Central memory CD8-positive, alpha-beta T cell (primary cell): ENCODE measurements around the gene TPCN2.
"Not testable (repeated sequence)": the region's sequence is repeated elsewhere in the genome, so short reads cannot be mapped to it uniquely, and the experiment has no call there.

Source experiments
- ATAC-seq: fragments of 150-1000 bp; cut with Tn5 transposase; replicated peaks from 2 replicates; pipeline ENCODE4 v1.10.0; 2022; ENCODE audit warnings: mild to moderate bottlenecking, moderate FRiP score, moderate number of reproducible peaks; ENCODE audit not compliant: poor library complexity, severe bottlenecking; ENCODE audit errors: extremely low read depth
- DNase-seq, 2 donors: peaks; one replicate each; pipeline ENCODE4 v3.0.0; 2021; ENCODE audit warnings: low spot score in 2 of 2
- H3K27ac Mint-ChIP-seq: one replicate; pipeline ENCODE4 v1.8.0; 2022; ENCODE audit warnings: low read depth, mild to moderate bottlenecking, moderate library complexity, mixed read lengths
- H3K27me3 Mint-ChIP-seq: one replicate; pipeline ENCODE4 v1.8.0; 2022; ENCODE audit warnings: mixed read lengths
- H3K36me3 Mint-ChIP-seq: one replicate; pipeline ENCODE4 v1.8.0; 2022; ENCODE audit warnings: mild to moderate bottlenecking, moderate library complexity, mixed read lengths; ENCODE audit not compliant: insufficient read depth
- H3K4me1 Mint-ChIP-seq: one replicate; pipeline ENCODE4 v1.8.0; 2022; ENCODE audit warnings: mixed read lengths
- H3K4me3 Mint-ChIP-seq: one replicate; pipeline ENCODE4 v1.8.0; 2022; ENCODE audit warnings: mild to moderate bottlenecking, moderate library complexity, mixed read lengths
- H3K9me3 Mint-ChIP-seq: one replicate; pipeline ENCODE4 v1.8.0; 2022; ENCODE audit warnings: mixed read lengths

Gene TPCN2

DNA sequence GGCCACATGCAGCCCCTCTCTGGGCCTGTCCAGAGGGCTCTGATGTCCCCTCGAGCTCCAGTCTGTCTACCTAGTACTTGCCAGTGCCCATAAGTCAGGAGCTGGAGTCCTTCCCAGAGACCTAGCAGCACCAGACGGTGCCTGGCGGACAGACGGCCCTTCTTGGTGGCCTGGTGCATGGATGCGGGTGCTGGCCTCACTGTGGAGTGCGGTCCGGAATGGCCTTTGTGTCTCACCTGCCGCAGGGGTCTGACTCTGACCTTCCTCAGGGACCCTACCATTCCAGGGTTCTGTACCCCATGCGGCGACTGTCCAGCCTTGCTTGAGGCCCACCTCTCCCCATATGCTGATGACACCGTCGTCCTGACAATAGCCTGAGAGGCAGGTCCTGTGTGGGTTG lies 77.6 kb downstream of the TPCN2 start:
- DNase-seq = no peak
- H3K27ac Mint-ChIP-seq = no peak overlapping the region
- H3K27me3 Mint-ChIP-seq = peaks cover 5% of the 10 kb centered on the region

DNA sequence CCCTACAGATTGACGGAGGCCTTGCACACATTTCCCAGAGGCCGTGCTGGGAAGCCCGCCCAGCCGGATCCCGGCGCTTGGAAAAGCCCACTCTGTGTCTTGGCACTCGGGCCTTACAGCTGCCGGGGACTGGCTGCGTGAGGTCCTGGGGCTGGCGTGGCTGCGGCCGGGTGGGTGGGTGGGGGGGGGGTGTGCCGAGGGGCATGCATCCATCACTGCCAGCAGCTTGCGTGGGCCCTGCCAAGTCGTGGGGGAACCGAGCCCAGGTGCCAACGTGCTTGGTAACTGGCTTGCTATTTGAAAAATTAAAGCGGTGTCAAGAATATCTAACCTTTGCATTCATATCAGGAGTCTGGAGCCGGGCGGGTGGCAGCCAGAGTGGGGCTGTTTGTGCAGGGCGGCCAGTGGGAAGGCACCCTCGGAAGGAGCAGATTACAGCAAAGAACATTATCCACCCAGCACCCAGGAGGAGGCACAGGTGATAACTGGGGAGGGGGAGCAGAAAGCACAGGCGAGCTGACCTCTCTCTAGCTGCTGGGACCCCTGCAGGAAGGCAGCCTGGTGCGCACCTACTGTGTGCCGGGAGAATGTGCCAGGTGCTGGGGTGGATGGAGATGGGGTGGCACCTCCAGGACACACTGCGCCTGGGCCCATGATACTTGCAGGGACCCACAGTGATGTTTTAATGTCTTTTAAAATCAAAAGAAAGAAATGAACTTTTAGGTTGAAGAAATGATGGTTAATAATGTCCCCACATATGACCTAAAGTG lies 78.5 kb downstream of the TPCN2 start:
- H3K9me3 Mint-ChIP-seq = peaks cover 6% of the 10 kb centered on the region
- H3K4me3 Mint-ChIP-seq = no peak overlapping the region
- H3K27ac Mint-ChIP-seq = no peak overlapping the region
- no peaks in the 10 kb centered on the region for H3K27me3 Mint-ChIP-seq
- H3K4me1 Mint-ChIP-seq = no peaks in the 10 kb centered on the region
- DNase-seq (no peak), ATAC-seq (no peak)
- no peaks in the 10 kb centered on the region for H3K36me3 Mint-ChIP-seq

More for the DNA sequence above, 77.6 kb downstream of the TPCN2 start:
- Mint-ChIP-seq H3K4me1 (no peaks in the 10 kb centered on the region), H3K4me3 (no peak overlapping the region), H3K9me3 (peaks cover 6% of the 10 kb centered on the region), H3K36me3 (no peaks in the 10 kb centered on the region)
- no peak for ATAC-seq

- no peaks in the 10 kb centered on the region for H3K36me3 Mint-ChIP-seq
- H3K4me1 Mint-ChIP-seq = no peaks in the 10 kb centered on the region
- no peak overlapping the region for H3K4me3 Mint-ChIP-seq
- H3K27me3 Mint-ChIP-seq = no peaks in the 10 kb centered on the region
- DNase-seq (no peak), ATAC-seq (no peak)
- peaks cover 6% of the 10 kb centered on the region for H3K9me3 Mint-ChIP-seq
- no peak overlapping the region for H3K27ac Mint-ChIP-seq
These were observed 79.2 kb downstream of the TPCN2 start for GRCh38 chr11:69127884-69128283.

GRCh38 chr11:69129053-69129452 lies 80.3 kb downstream of the TPCN2 start:
- Mint-ChIP-seq H3K27me3 (no peaks in the 10 kb centered on the region), H3K4me3 (no peak overlapping the region), H3K27ac (no peak overlapping the region), H3K9me3 (peaks cover 6% of the 10 kb centered on the region), H3K4me1 (no peaks in the 10 kb centered on the region), H3K36me3 (no peaks in the 10 kb centered on the region)
- DNase-seq (no peak), ATAC-seq (no peak)

- Mint-ChIP-seq H3K4me1 (no peaks in the 10 kb centered on the region), H3K27ac (no peak overlapping the region), H3K9me3 (peaks cover 6% of the 10 kb centered on the region), H3K36me3 (no peaks in the 10 kb centered on the region), H3K4me3 (no peak overlapping the region), H3K27me3 (no peaks in the 10 kb centered on the region)
- no peak for ATAC-seq
- no peak for DNase-seq
These were observed 80.9 kb downstream of the TPCN2 start for GRCh38 chr11:69129647-69130046.

DNA sequence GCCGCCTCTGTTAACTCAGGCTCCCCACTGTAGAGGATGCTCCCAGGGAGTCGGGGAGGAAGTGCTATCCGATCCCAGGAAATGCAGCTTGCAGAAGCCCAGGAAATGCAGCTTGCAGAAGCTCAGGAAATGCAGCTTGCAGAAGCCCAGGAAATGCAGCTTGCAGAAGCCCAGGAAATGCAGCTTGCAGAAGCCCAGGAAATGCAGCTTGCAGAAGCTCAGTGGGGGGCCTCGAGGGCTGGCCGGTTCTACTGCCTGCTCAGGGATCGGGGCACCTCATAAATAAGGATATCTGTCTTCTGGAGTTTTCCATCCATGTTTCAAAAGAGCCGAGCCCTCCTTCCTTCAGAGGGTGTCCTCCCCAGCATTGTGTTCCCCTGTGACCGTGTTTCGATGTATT lies 81.9 kb downstream of the TPCN2 start:
- Mint-ChIP-seq H3K27ac (no peak overlapping the region), H3K9me3 (peaks cover 6% of the 10 kb centered on the region), H3K36me3 (no peaks in the 10 kb centered on the region), H3K4me1 (no peaks in the 10 kb centered on the region), H3K4me3 (no peak overlapping the region), H3K27me3 (peaks cover 4% of the 10 kb centered on the region)
- no peak for ATAC-seq
- DNase-seq = no peak

DNA sequence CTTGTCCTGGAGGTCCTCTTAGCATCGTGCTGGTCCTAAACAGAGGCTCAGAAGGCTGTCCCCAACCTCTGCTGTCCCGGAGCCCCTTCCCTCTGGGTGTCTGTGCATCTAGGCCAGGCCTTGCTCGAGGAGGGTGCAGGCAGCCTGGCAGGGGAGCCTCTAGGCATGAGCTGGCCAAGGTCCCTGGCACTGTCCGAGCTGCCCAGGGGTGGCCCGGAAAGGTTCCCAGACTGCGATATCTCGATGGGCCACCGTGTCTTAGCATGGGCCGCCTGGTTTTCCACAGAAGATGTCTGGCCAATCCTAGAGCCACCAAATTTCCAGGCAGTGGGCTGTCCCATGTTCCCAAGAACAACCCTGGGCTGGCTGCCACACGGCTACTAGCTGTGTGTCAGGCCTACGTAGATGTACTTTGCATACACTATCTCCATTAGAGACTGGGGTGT lies 82.4 kb downstream of the TPCN2 start:
- no peak for ATAC-seq
- Mint-ChIP-seq H3K27ac (no peak overlapping the region), H3K4me3 (no peak overlapping the region), H3K4me1 (no peaks in the 10 kb centered on the region), H3K9me3 (peaks cover 6% of the 10 kb centered on the region), H3K36me3 (no peaks in the 10 kb centered on the region), H3K27me3 (peaks cover 9% of the 10 kb centered on the region)
- DNase-seq = no peak

DNA sequence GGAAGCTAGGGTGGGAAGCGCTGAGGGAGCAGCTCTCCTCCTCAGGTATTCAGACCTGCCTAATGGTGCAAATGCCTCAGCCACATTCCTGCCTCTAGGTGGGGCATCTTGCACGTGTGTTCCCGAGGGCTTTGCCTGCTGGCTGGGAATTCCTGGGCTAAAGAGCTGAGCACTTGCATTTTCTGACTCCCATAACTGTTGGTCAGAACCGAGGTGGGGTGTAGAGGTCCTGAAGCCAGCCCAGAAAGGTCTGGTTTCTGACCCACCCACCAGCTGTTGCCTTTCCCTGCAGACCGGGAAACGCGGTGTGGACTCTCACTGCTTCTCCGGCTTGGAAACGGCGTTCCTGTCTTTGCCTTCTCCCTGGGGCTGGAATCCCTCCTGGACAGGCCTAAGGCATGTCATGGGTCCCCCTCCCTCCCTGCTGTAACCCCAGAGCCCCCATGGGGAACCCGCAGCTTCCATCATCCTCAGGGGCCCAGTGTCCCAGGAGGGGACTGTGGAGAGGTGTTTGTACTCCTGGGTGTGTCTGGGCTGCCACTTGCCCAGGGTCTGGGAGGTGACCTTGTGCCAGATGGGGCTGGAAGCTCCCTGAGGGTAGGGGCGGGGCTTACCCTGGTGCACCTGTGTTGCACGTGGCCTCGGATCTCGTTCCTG lies 83.0 kb downstream of the TPCN2 start:
- H3K36me3 Mint-ChIP-seq = no peaks in the 10 kb centered on the region
- no peak for DNase-seq

GRCh38 chr11:69132301-69132670 lies 83.6 kb downstream of the TPCN2 start:
- DNase-seq (no peak), ATAC-seq (no peak)
- Mint-ChIP-seq H3K4me3 (no peak overlapping the region), H3K4me1 (no peaks in the 10 kb centered on the region), H3K27ac (no peak overlapping the region), H3K9me3 (peaks cover 6% of the 10 kb centered on the region), H3K36me3 (no peaks in the 10 kb centered on the region), H3K27me3 (peaks cover 16% of the 10 kb centered on the region)

More for the DNA sequence above, 83.0 kb downstream of the TPCN2 start:
- H3K27ac Mint-ChIP-seq = no peak overlapping the region
- ATAC-seq = no peak
- no peak overlapping the region for H3K4me3 Mint-ChIP-seq
- peaks cover 13% of the 10 kb centered on the region for H3K27me3 Mint-ChIP-seq
- no peaks in the 10 kb centered on the region for H3K4me1 Mint-ChIP-seq
- peaks cover 6% of the 10 kb centered on the region for H3K9me3 Mint-ChIP-seq

DNA sequence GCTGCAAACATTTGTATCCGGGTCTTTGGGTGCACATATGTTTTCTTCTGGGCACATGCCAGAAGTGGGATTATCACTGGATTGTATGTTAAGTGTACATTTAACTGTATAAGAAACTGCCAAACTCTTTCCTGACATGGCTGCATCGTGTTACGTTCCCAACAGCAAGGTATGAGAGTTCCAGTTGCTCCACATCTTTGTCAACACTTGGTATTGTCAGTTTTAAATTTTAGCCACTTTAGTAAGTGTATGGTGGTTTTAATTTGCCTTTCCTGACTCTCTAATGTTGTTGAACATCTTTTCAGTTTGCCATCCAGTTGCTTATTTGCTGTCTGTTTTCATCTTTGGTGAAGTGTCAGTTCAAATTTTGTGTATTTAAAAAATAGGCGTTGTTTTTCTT lies 84.5 kb downstream of the TPCN2 start:
- Mint-ChIP-seq H3K27ac (no peak overlapping the region), H3K36me3 (no peaks in the 10 kb centered on the region), H3K4me3 (no peak overlapping the region), H3K4me1 (no peaks in the 10 kb centered on the region), H3K27me3 (peaks cover 25% of the 10 kb centered on the region), H3K9me3 (peaks cover 6% of the 10 kb centered on the region)
- DNase-seq (no peak), ATAC-seq (no peak)

DNA sequence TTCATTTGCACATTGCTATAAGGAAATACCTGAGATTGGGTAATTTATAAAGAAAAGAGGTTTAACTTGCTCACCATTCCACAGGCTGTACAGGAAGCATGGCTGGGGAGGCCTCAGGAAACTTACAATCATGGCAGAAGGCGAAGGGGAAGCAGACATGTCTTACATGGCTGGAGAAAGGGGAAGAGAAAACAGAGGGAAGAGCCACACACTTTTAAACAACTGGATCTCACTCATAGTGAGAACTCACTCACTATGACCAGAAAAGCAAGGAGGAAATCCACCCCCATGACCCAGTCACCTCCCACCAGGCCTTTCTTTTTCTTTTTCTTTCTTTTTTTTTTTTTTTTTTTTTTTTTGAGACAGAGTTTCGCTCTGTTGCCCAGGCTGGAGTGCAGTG lies 85.5 kb downstream of the TPCN2 start:
- ATAC-seq = not testable (repeated sequence)

GRCh38 chr11:69134957-69135356 lies 86.2 kb downstream of the TPCN2 start:
- Mint-ChIP-seq H3K27me3 (peaks cover 36% of the 10 kb centered on the region), H3K9me3 (no peaks in the 10 kb centered on the region), H3K36me3 (no peaks in the 10 kb centered on the region), H3K27ac (no peak overlapping the region), H3K4me1 (no peaks in the 10 kb centered on the region), H3K4me3 (no peak overlapping the region)
- ATAC-seq (no peak), DNase-seq (no peak)

More for the DNA sequence above, 85.5 kb downstream of the TPCN2 start:
- not testable (repeated sequence) for H3K27ac Mint-ChIP-seq, DNase-seq, H3K4me3 Mint-ChIP-seq, H3K4me1 Mint-ChIP-seq, H3K36me3 Mint-ChIP-seq, H3K9me3 Mint-ChIP-seq
- H3K27me3 Mint-ChIP-seq = peaks cover 34% of the 10 kb centered on the region
